ENCODE results near the gene SEPSECS. TPM values are rescaled to one million over a fixed set of nuclear protein-coding genes. Genes with fewer than 3 reads are reported as not detected.

The SEPSECS gene
- total RNA-seq, 1 donor: 8.3 TPM

DNA sequence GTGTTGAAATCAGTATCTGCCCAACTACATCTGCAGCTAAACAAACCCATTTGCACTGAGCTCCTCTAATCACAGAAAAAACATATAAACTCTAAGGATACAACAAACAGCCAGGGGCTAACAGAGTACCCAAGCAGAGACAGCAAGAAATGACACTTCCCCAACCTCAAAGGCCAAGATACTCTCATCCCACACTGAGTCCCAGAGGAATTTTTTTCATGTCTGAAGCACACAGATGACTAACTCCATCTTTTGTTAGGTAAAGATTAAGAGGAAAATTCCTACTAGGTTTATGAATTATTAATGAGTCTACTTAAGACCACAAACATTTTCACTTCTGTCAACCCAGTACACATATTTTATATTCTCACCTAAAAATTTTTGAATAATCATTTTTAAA lies 31.6 kb downstream of the SEPSECS start:
- no peak overlapping the region for H2AFZ ChIP-seq (ENCODE audit: low read length)
- peaks cover 4% of the 10 kb centered on the region for H3K4me1 ChIP-seq (ENCODE audit: insufficient read depth, low read length)
- DNase-seq (ENCODE audit: insufficient read length, low spot score, missing footprints): no peak
- no peaks in the 10 kb centered on the region for H3K79me2 ChIP-seq (ENCODE audit: insufficient read depth, low read length)
- no peak overlapping the region for H3K4me3 ChIP-seq (ENCODE audit: insufficient read depth, low read length)
- no peak overlapping the region for H3K27ac ChIP-seq (ENCODE audit: low read depth, low read length)
- no peak overlapping the region for H3K4me2 ChIP-seq (ENCODE audit: insufficient read depth, low read length)
- no peaks in the 10 kb centered on the region for H3K9me3 ChIP-seq (ENCODE audit: low read depth, low read length)
- H4K20me1 ChIP-seq (ENCODE audit: insufficient read depth, low read length): no peaks in the 10 kb centered on the region
- TF ChIP-seq CTCF (IDR thresholded peaks at IDR 0.05; ENCODE audit: extremely low read depth, low read depth, low read length): no peak
- no peaks in the 10 kb centered on the region for H3K27me3 ChIP-seq (ENCODE audit: insufficient read depth, low read length)
- no peaks in the 10 kb centered on the region for H3K36me3 ChIP-seq (ENCODE audit: insufficient read depth, low read length)

DNA sequence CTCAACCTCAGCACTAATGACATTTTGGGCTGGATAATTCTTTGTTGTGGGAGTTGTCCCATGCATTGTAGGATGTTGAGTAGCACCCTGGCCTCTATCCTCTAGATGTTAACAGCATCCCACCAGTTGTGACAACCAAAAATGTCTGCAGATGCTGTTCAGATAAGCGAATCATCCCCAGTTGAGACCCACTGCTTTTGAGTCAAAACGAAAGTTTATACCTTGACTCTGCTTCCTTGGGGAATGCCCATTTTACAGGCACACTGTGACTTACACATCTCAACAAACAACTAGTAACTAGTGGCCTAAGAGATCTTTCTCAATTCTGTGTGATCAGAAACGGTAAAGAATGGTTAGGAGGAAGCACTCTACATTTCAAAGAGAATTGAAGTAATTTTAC lies 37.0 kb downstream of the SEPSECS start:
- Histone ChIP-seq H3K27me3 (ENCODE audit: insufficient read depth, low read length) (no peaks in the 10 kb centered on the region), H3K4me2 (ENCODE audit: insufficient read depth, low read length) (no peak overlapping the region), H4K20me1 (ENCODE audit: insufficient read depth, low read length) (no peaks in the 10 kb centered on the region), H3K79me2 (ENCODE audit: insufficient read depth, low read length) (no peaks in the 10 kb centered on the region), H3K36me3 (ENCODE audit: insufficient read depth, low read length) (no peaks in the 10 kb centered on the region), H3K27ac (ENCODE audit: low read depth, low read length) (no peak overlapping the region), H3K4me1 (ENCODE audit: insufficient read depth, low read length) (no peaks in the 10 kb centered on the region), H3K9me3 (ENCODE audit: low read depth, low read length) (no peaks in the 10 kb centered on the region), H3K4me3 (ENCODE audit: insufficient read depth, low read length) (no peak overlapping the region), H2AFZ (ENCODE audit: low read length) (no peak overlapping the region)
- TF ChIP-seq CTCF (IDR thresholded peaks at IDR 0.05; ENCODE audit: extremely low read depth, low read depth, low read length): no peak
- DNase-seq (ENCODE audit: insufficient read length, low spot score, missing footprints): no peak

GRCh38 chr4:25120146-25120940 lies 39.9 kb downstream of the SEPSECS start:
- DNase-seq (ENCODE audit: insufficient read length, low spot score, missing footprints): no peak
- no peak for TF ChIP-seq CTCF (IDR thresholded peaks at IDR 0.05; ENCODE audit: extremely low read depth, low read depth, low read length)

GRCh38 chr4:25117716-25118472 lies 42.4 kb downstream of the SEPSECS start:
- no peak overlapping the region for H2AFZ ChIP-seq (ENCODE audit: low read length)
- H3K4me3 ChIP-seq (ENCODE audit: insufficient read depth, low read length): no peak overlapping the region
- DNase-seq (ENCODE audit: insufficient read length, low spot score, missing footprints): no peak
- peaks cover 15% of the 10 kb centered on the region for H3K4me1 ChIP-seq (ENCODE audit: insufficient read depth, low read length)
- H3K4me2 ChIP-seq (ENCODE audit: insufficient read depth, low read length): no peak overlapping the region
- H3K79me2 ChIP-seq (ENCODE audit: insufficient read depth, low read length): no peaks in the 10 kb centered on the region
- no peak overlapping the region for H3K27ac ChIP-seq (ENCODE audit: low read depth, low read length)
- no peak for TF ChIP-seq CTCF (IDR thresholded peaks at IDR 0.05; ENCODE audit: extremely low read depth, low read depth, low read length)
- no peaks in the 10 kb centered on the region for H4K20me1 ChIP-seq (ENCODE audit: insufficient read depth, low read length)
- H3K36me3 ChIP-seq (ENCODE audit: insufficient read depth, low read length): no peaks in the 10 kb centered on the region
- no peaks in the 10 kb centered on the region for H3K27me3 ChIP-seq (ENCODE audit: insufficient read depth, low read length)
- no peaks in the 10 kb centered on the region for H3K9me3 ChIP-seq (ENCODE audit: low read depth, low read length)

More at GRCh38 chr4:25120146-25120940, 39.9 kb downstream of the SEPSECS start:
- no peaks in the 10 kb centered on the region for H4K20me1 ChIP-seq (ENCODE audit: insufficient read depth, low read length)
- H2AFZ ChIP-seq (ENCODE audit: low read length): no peak overlapping the region
- no peaks in the 10 kb centered on the region for H3K9me3 ChIP-seq (ENCODE audit: low read depth, low read length)
- no peaks in the 10 kb centered on the region for H3K79me2 ChIP-seq (ENCODE audit: insufficient read depth, low read length)
- H3K36me3 ChIP-seq (ENCODE audit: insufficient read depth, low read length): no peaks in the 10 kb centered on the region
- no peak overlapping the region for H3K4me2 ChIP-seq (ENCODE audit: insufficient read depth, low read length)
- no peak overlapping the region for H3K4me3 ChIP-seq (ENCODE audit: insufficient read depth, low read length)
- no peak overlapping the region for H3K27ac ChIP-seq (ENCODE audit: low read depth, low read length)
- no peaks in the 10 kb centered on the region for H3K27me3 ChIP-seq (ENCODE audit: insufficient read depth, low read length)
- H3K4me1 ChIP-seq (ENCODE audit: insufficient read depth, low read length): no peaks in the 10 kb centered on the region

All from osteoblast (primary cell).